GOT3 (cell line): ENCODE results near the gene LRRC8B.
"Not testable (repeated sequence)": the region's sequence is repeated elsewhere in the genome, so short reads cannot be mapped to it uniquely, and the experiment has no call there.

Experiments used
- DNase-seq: peaks from one replicate; lab custom pipeline; 2025; ENCODE audit warnings: mixed read lengths; lab: John Stamatoyannopoulos, UW

LRRC8B gene

GRCh38 chr1:89525169-89525855, 683 bp downstream of the LRRC8B start:
- no peak for DNase-seq

GRCh38 chr1:89527256-89527655, 2.6 kb downstream of the LRRC8B start:
- DNase-seq = no peak

- no peak for DNase-seq
Observed at GRCh38 chr1:89527750-89528381, 3.2 kb downstream of the LRRC8B start.

- no peak for DNase-seq
Observed at GRCh38 chr1:89528382-89528780, 3.8 kb downstream of the LRRC8B start.

- DNase-seq = no peak
Observed at GRCh38 chr1:89529196-89529595, 4.6 kb downstream of the LRRC8B start.

- no peak for DNase-seq
Observed at GRCh38 chr1:89530444-89531089, 5.9 kb downstream of the LRRC8B start.

GRCh38 chr1:89531480-89532139, 7.0 kb downstream of the LRRC8B start:
- DNase-seq = no peak

- DNase-seq = no peak
Observed at GRCh38 chr1:89532228-89532627, 7.6 kb downstream of the LRRC8B start.

- DNase-seq = no peak
Observed at GRCh38 chr1:89532866-89533265, 8.2 kb downstream of the LRRC8B start.

- DNase-seq = no peak
Observed at GRCh38 chr1:89535537-89535936, 10.9 kb downstream of the LRRC8B start.

- DNase-seq = no peak
Observed at GRCh38 chr1:89536555-89537341, 12.1 kb downstream of the LRRC8B start.

- no peak for DNase-seq
Observed at GRCh38 chr1:89538361-89538760, 13.7 kb downstream of the LRRC8B start.

- DNase-seq = no peak
Observed at GRCh38 chr1:89539128-89539527, 14.5 kb downstream of the LRRC8B start.

GRCh38 chr1:89540406-89540970, 15.9 kb downstream of the LRRC8B start:
- no peak for DNase-seq

- DNase-seq = no peak
Observed at GRCh38 chr1:89542345-89542744, 17.7 kb downstream of the LRRC8B start.

- not testable (repeated sequence) for DNase-seq
Observed at GRCh38 chr1:89543632-89544031, 19.0 kb downstream of the LRRC8B start.

GRCh38 chr1:89545264-89546038, 20.8 kb downstream of the LRRC8B start:
- no peak for DNase-seq

- DNase-seq = no peak
Observed at GRCh38 chr1:89546082-89546889, 21.7 kb downstream of the LRRC8B start.

GRCh38 chr1:89546934-89547562, 22.4 kb downstream of the LRRC8B start:
- DNase-seq = no peak
